GM18867 (cell line): Measurements from ENCODE around the gene EARS2.
"Not testable (repeated sequence)": the region's sequence is repeated elsewhere in the genome, so short reads cannot be mapped to it uniquely, and the experiment has no call there.

ENCODE experiments used
- ATAC-seq: cut with Tn5 transposase; IDR thresholded peaks from one replicate; pipeline ENCODE4 v1.9.1; 2021; ENCODE audit warnings: mild to moderate bottlenecking, moderate library complexity; ENCODE audit not compliant: unreplicated experiment

Gene EARS2

DNA sequence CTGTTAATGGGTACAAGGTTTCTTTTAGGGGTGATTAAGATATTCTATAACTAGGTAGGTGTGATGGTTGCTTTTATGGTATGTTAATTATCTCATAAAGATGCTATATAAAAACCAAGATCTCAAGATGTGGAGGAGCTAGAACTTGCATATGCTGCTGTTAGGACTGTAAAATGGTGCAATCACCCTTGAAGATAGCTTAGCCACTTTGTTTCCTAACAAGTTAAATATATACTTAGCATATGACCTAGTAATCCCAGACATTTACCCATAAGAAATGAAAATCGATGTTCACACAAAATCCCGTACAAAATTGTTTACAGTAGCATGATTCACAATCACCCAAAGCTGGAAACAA is 71.9 kb downstream of the EARS2 start:
- ATAC-seq: no peak

DNA sequence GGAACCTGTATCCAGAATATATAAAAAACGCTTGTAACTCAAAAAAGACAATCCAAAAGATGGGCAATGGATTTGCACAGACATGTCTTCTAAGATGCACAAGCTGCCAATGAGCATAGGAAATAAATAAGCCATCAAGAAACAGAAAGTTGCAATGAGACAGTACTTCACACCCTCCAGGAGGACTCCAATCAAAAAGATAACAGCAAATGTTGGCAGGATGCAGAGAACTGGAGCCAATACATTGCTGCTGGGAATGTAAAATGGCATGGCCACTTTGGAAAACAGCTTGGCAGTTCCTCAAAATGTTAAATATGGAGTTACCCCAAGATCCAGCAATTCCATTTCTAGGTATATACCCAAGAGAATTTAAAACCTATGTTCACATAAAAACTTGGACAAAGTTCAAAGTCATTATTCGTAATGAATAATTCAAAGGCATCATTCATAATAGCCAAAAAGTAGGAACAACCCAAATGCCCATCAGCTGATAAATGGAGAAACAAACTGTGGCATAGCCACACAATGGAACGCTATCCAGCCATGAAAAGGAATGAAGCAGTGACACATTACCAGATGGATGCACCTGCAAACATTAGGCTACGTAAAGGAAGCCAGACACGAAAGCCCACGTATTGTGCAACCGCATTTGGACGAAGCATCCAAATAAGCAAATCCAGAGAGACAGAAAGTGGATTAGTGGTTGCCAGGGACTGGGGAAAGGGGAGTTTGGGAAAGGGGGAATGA is 72.5 kb downstream of the EARS2 start:
- ATAC-seq: no peak

DNA sequence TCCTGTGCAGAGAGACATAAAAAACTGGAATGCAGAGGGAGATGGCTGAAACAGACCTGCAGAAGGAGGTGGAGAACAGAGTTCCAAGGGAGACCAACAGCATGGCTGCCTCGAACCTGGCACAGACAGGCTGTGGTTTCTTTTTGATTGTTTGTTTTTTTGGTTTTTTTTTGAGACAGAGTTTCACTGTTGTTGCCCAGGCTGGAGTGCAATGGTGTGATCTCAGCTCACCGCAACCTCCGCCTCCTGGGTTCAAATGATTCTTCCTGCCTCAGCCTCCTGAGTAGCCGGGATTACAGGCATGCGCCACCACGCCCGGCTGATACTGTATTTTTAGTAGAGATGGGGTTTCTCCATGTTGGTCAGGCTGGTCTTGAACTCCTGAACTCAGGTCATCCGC is 73.7 kb downstream of the EARS2 start:
- not testable (repeated sequence) for ATAC-seq

DNA sequence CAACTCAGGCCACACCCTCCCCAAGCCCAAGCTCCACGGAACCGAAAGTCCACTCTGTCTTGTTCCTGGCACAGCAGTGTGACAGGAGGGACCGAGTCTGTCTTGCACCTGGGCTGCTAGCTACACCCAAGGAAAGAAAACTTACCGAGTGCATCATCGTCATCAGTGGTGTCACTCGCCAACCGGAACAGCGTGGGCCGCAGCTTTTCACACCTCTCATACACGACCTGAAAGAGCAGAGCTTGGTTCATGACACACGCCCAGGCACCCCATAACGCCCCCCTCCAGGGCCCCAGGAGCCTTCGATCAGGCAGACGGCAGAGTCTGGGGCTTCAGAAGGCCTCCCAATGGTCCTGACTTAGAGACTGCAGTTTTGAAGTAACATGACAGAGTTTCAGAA is 74.4 kb downstream of the EARS2 start:
- peak; percentile 94 for ATAC-seq

DNA sequence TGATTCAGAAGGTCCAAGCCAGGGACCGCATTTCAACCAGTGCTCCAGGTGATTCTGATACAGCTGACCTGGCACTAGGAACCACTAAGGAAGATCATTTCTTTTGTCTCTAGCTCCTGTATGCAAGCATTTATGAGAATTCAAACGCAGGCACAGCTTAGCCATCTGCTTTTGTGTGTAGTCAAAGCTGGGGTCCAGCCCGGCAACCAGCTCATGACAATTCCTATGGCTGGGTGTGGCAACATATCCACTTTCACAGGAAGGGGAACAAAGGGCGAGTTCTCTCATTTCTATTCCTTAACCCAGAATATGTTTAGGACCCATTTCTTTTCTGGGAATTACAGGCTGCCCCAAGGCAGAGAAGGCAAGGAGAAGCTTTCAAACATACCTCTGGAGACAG is 76.9 kb downstream of the EARS2 start:
- no peak for ATAC-seq

DNA sequence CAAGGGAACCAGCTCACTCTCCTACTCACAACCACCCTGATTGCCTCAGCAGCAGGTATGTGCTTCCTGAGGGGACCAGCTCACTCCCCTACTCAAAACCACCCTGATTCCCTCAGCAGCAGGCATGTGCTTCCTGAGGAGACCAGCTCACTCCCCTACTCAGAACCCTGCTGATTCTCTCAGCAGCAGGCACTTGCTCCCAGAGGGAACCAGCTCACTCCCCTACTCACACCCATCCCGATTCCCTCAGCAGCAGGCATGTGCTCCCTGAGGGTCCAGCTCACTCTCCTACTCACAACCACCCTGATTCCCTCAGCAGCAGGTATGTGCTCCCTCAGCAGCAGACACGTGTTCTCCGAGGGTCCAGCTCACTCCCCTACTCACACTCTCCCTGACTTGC is 78.0 kb downstream of the EARS2 start:
- no peak for ATAC-seq

DNA sequence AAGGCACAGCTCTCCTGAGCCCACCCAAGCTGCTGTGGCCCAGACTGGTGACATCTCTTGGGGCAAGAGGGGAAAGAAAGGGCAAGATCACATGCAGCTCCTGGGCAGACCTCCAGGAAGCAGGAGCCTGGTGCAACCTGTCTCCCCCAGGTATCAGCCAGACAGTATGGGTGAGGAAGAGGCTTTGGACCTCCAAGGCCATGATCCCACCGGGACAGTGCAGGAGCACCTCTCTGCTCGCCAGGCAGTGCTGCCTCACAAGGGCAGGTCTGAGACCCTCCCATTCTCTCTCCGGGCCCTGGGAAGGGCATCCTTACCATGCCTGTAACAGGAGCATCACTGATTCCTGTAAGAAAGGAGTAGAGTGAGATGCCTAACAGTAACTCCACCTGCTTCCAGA is 78.6 kb downstream of the EARS2 start:
- ATAC-seq: no peak

DNA sequence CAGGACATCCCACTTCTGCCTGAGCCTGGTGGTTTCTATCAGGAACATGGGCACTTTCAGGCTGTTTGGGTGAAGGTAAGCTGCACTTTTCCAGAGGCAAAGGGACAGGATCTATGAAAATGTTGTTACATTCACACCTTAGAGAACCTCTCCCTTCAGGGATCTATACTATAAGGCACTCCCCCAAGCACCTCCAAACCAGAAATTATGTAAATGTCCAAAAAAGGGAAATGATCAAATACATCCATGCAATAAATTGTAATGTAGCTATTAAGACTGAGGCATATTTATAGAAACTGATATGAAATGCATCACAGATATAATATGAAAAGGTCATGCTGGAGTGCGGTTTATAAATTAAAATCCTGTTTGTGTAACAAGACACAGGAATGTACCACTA is 80.9 kb downstream of the EARS2 start:
- ATAC-seq: no peak
